Glomerular visceral epithelial cell (primary cell): ENCODE measurements around the gene DYNLT2.

Experiments
- DNase-seq: peaks from one replicate; pipeline ENCODE4 v3.0.0-alpha.2; 2016; ENCODE audit errors: extremely low spot score

Gene DYNLT2

GRCh38 chr6:169738976-169739529 lies 12.3 kb downstream of the DYNLT2 start:
- DNase-seq: no peak

GRCh38 chr6:169738204-169738975 lies 13.0 kb downstream of the DYNLT2 start:
- no peak for DNase-seq

DNA sequence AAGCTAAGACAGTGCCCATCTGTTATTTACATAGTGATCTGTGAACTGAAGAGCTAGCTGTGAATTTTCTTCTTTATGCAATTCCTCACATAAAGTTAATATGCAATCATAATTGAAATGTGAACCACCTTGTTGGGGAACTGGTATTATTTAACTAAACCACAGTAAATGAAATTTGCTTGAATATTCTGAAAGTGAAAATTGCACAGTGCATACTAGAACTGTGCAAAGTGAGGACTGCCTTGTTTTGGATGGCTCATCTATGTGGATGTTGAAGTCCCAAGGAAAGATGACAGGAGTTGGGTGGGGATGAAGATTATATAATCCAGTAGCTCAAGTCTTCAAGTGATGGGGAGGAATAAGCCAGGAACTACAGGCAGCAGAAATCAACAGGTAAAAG lies 21.4 kb downstream of the DYNLT2 start:
- no peak for DNase-seq

GRCh38 chr6:169726963-169727362 lies 24.4 kb downstream of the DYNLT2 start:
- no peak for DNase-seq

DNA sequence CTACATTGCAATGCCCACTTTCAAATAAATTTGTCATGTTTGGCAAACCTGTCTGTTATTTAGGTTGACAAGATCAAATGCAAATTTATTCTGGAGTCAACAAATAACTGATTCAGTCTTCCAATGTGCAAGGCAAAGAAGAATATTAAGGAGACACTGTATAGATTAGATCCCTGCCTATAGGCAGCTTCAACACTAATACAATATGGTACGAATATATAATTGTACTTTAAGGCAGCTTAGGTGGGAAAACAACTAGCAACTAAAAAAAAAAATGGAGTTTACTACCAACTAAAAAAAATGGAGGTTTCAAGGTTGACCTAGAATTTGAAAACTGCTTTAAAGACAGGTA lies 25.3 kb downstream of the DYNLT2 start:
- no peak for DNase-seq

GRCh38 chr6:169725125-169726048 lies 26.0 kb downstream of the DYNLT2 start:
- DNase-seq: peak; percentile 48

GRCh38 chr6:169724494-169725124 lies 26.8 kb downstream of the DYNLT2 start, which contains the start of gene PHF10:
Gene PHF10 (minus strand): TSS chr6:169724500. CDS start chr6:169723931, 569 bp downstream.
- DNase-seq: peak; percentile 67

- DNase-seq: peak; percentile 40
Observed at GRCh38 chr6:169723991-169724493, 27.3 kb downstream of the DYNLT2 start.

GRCh38 chr6:169723200-169723909 lies 28.0 kb downstream of the DYNLT2 start:
- DNase-seq: peak; percentile 44

DNA sequence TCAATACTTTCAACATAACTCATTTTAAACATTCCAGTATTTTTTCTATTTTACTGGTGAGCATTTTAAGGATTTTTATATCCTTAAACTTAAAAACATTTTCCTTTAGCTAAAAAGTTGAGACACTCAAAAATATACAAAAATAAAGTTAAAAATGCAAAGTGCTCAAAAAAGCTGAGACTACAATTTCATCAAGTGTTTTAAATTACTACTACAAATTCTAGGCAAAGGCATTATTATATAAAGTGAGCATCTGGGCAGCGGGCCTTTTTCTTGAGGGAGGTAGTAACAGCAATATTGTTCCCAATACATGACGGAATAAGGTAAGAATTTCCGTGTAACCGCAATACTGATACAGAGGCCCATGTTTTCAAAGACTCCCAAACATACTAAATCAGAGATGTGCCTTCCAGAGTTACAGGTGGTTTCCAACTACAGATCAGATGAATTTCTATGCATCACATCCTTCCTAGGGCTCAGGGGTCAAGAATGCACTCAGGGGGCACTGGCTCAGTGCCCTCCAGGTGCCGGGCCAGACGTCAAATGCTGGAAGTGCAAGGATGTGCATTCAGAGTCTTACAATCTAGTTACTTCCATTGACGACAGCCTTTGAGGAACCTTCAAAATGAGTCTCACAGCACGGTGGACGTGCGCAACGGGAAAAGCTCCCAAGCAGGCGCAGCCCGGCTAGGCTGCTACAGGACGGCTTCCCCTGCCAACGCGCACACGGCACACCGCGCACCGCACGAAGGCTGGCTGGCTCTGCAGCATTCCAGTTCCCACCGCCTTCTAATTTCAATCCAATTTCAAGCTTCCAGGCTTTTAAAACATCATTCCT lies 28.8 kb downstream of the DYNLT2 start:
- peak; percentile 80 for DNase-seq

DNA sequence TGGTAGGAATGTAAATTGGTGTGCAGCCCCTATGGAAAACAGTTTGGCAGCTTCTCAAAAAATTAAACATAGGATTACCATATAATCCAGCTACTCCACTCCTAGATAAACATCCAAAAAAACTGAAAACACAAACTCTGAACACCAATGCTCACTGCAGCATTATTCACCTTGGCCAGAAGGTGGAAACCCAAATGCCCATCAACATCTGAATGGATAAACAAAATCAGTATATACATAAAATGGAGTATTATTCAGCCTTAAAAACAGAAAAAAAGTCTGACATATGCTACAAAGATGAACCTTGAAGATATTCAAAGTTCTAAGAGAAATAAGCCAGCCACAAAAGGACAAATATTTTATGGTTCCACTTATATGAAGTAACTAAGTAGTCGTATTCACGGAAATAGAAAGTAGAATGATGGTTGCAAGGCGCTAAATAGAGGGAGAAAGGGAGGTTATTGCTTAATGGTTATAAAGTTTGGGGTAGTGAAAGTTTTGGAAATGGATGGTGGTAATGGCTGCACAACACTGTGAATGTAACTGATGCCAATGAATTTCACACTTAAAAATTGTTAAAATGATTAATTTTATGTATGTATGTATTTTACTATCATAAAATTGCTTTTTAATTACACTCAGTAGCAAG lies 31.0 kb downstream of the DYNLT2 start:
- DNase-seq: no peak

DNA sequence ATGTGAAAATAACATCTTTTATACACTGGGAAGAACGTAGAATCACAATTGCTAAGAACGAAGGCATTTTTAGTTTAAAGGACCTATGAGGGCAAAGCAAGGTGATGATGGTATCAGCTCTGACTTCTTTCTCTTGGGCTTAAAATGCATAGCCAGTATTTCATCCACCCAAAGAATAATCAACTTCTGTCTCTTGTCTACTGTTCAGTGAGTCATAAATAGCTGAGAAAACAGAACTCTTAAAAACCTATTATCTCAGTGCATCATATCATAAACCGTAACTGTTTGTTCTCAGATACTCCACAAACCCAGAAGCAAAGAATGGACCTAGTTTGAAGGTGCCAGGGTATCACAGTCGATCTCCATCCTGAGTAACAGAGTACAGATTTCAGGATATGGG lies 32.3 kb downstream of the DYNLT2 start:
- no peak for DNase-seq

GRCh38 chr6:169714595-169714994 lies 36.8 kb downstream of the DYNLT2 start:
- DNase-seq: no peak

DNA sequence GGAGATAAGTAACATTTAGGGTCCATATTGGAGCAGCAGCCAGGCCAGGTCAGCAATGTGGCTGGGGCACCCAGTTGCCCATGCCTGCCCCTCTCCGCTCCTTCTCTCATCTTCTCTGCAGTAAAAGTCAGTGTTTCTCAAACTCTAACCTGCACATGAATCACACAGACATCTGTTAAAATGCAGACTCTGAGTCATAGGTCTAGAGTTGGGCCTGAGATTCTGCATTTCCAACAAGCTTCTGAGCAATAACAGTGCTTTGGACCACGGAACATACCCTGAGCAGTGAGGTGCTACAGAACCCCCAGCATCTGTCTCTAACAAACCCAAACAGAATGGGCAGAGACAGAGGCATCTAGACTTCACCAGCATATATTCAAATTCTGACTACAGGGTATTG lies 37.2 kb downstream of the DYNLT2 start:
- DNase-seq: no peak

DNA sequence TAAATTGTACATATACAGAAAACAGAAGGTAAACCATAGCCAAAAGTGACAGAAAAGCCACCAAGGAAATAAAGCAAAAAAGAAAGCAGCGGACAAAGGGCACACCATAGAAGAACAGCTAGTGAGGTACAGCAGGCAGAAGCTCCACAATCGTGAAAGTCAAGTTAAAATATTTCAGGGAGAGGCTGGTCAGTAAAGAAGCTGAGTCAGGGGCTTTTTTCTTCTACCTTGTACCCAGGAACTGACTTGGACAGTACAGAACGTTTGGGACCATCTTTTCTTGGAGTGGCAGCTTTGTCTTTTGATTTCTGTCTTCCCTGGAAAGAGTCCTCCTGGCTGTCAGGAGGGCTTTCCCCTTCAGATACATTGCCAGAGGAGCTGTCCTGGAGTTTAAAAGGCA lies 41.4 kb downstream of the DYNLT2 start:
- no peak for DNase-seq

- no peak for DNase-seq
Observed at GRCh38 chr6:169709293-169709692, 42.1 kb downstream of the DYNLT2 start.

- no peak for DNase-seq
Observed at GRCh38 chr6:169707772-169708171, 43.6 kb downstream of the DYNLT2 start.

DNA sequence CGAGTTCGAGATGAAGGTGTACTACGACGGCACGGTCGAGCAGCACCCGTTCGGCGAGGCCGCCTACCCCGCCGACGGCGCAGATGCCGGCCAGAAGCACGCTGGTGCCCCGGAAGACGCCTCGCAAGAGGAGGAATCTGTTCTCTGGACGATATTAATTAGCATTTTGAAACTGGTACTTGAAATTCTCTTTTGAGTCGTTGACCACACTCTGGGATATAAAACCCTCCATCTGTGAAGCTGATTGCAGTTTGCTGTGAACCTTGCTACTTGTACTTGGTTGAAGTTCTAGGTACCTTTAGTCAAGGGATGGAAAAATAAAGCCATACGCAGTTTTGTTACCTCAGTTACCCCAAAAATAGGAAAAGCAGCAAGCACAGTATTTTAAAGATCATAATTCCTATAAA lies 48.5 kb downstream of the DYNLT2 start:
- no peak for DNase-seq

DNA sequence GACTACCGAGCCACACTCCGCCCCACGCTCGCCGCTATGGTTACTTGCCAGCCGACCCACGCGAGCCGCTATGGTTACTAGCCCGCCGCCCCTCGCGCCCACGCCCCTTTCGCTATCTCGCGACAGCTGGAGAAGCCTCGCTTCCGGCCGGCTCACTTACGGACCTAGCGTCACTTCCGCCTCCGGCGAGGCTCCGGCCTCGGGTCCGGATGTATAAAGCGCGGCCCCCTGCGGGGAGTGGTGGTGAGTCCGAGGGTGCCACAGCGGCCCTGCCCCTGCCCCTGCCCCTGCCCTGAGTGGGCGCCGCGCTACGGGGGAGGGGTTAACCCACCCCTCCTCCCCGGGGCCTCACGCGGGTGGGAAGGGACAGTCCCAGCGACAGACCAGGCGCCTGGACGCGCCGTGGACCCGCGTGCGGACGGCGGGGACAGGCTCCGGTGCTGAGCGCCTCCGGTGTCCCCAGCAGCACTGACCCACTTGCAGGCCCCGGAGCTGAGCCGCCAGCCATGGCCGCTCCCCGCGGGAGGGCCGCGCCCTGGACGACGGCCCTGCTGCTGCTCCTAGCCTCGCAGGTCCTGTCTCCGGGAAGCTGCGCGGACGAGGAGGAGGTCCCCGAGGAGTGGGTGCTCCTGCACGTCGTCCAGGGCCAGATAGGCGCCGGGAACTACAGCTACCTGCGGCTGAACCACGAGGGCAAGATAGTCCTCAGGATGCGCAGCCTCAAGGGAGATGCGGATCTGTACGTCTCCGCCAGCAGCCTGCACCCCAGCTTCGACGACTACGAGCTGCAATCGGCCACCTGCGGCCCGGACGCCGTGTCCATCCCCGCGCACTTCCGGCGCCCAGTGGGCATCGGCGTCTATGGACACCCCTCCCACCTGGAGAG lies 49.2 kb downstream of the DYNLT2 start, which contains the start of the genes C6orf120 and WDR27:
C6orf120 (plus strand) TSS at position 173 of the 886 bp plus-strand sequence; CDS start at position 507, 334 bp downstream.
WDR27 (minus strand) TSS at position 76 of the 886 bp plus-strand sequence. CDS start 13,024 bp downstream, outside the sequence.
- peak; percentile 98 for DNase-seq
